Panc1 (cell line): ENCODE results near the gene GPR12. TPM values are rescaled to one million over a fixed set of nuclear protein-coding genes. Genes with fewer than 3 reads are reported as not detected.

Experiments
- ATAC-seq: fragments of 200-7000 bp; cut with Tn5 transposase; 2 replicates; pipeline ENCODE4 v1.9.1; 2020; ENCODE audit warnings: mild to moderate bottlenecking, moderate library complexity
- BruUV-seq: library from RNA; stranded (reverse); fragments of 400-500 nt; replicated peaks from 2 replicates; lab custom pipeline; 2021; lab: Mats Ljungman, UMichigan
- CTCF ChIA-PET: fragments of 300-600 bp; sonication (Branson Sonifier 250); formaldehyde crosslinking; loops from one replicate; lab custom pipeline; 2022; ENCODE audit warnings: antibody characterized with exemption; lab: Charles Lee
- POLR2A ChIA-PET: fragments of 300-600 bp; sonication (Branson Sonifier 250); formaldehyde crosslinking; loops from one replicate; lab custom pipeline; 2022; ENCODE audit warnings: antibody characterized with exemption; lab: Charles Lee
- DNase-seq: peaks from one replicate; pipeline ENCODE4 v3.0.0-alpha.2; 2010; ENCODE audit warnings: low read depth, low spot score
- H3K27ac ChIP-seq: 2 replicates; pipeline ENCODE4 v1.5.1; 2011; ENCODE audit warnings: mild to moderate bottlenecking, low read length, inconsistent platforms
- H3K27me3 ChIP-seq: fragments of 200-500 bp; sonication (Bioruptor generic); 2 replicates; pipeline ENCODE4 v1.6.0; 2014; ENCODE audit warnings: low read length, inconsistent platforms; ENCODE audit not compliant: control insufficient read depth, insufficient read depth
- H3K36me3 ChIP-seq: fragments of 200-500 bp; sonication (Bioruptor generic); 2 replicates; pipeline ENCODE4 v1.5.1; 2014; ENCODE audit warnings: inconsistent platforms, mild to moderate bottlenecking, low read length, moderate library complexity; ENCODE audit not compliant: control insufficient read depth, insufficient read depth
- H3K4me1 ChIP-seq: 2 replicates; pipeline ENCODE4 v1.5.1; 2011; ENCODE audit warnings: inconsistent platforms, mild to moderate bottlenecking, low read length, moderate library complexity; ENCODE audit not compliant: control insufficient read depth, insufficient read depth
- H3K4me3 ChIP-seq, 2 experiments: 2 replicates each; pipeline ENCODE4 v1.5.1; 2011 to 2012; ENCODE audit warnings: low read depth in 2 of 2, low read length in 2 of 2, mild to moderate bottlenecking in 2 of 2, inconsistent platforms in 1 of 2, moderate library complexity in 1 of 2
- H3K9me3 ChIP-seq: fragments of 200-500 bp; sonication (Bioruptor generic); 2 replicates; pipeline ENCODE4 v1.5.1; 2014; ENCODE audit warnings: low read depth, mild to moderate bottlenecking, inconsistent platforms, low read length, moderate library complexity; ENCODE audit not compliant: control insufficient read depth, insufficient read depth
- CTCF ChIP-seq: fragments of 450-650 bp; IDR thresholded peaks from 2 replicates; pipeline ENCODE4 v1.5.1; 2017; ENCODE audit warnings: mild to moderate bottlenecking
- POLR2AphosphoS5 ChIP-seq: IDR thresholded peaks from 2 replicates; pipeline ENCODE4 v1.6.1; 2012; ENCODE audit warnings: mild to moderate bottlenecking, low read depth, low read length, moderate library complexity
- REST ChIP-seq, 2 experiments: IDR thresholded peaks; 2 replicates each; pipeline ENCODE4 v1.6.1; 2011 to 2012; ENCODE audit warnings: low read depth in 2 of 2, control low read depth in 1 of 2, low read length in 1 of 2, mild to moderate bottlenecking in 1 of 2, moderate library complexity in 1 of 2; ENCODE audit not compliant: insufficient read depth in 1 of 2
- SIN3A ChIP-seq: IDR thresholded peaks from 2 replicates; pipeline ENCODE4 v1.6.1; 2012; ENCODE audit warnings: low read depth, mild to moderate bottlenecking, low read length, moderate library complexity, borderline replicate concordance; ENCODE audit not compliant: insufficient read depth
- TCF7L2 ChIP-seq: IDR thresholded peaks from 2 replicates; pipeline ENCODE4 v1.6.1; 2011; ENCODE audit warnings: mild to moderate bottlenecking, low read depth, low read length, inconsistent platforms
- in situ Hi-C: cut with HindIII; loops from 2 replicates; pipeline ENCODE4 v1.10.0; 2016; ENCODE audit warnings: low sequenced_read_pairs, low pct_unique_long_range_greater_than_20kb
- intact Hi-C: fragments of 100-400 bp; cut with micrococcal nuclease; formaldehyde crosslinking; loops from one replicate; pipeline ENCODE4 v1.10.0; 2022; ENCODE audit not compliant: unreplicated experiment
- total RNA-seq: library from RNA; stranded (reverse); gene quantifications from one replicate; pipeline ENCODE4 v1.2.1, GENCODE V29; 2021; ENCODE audit not compliant: unreplicated experiment

The GPR12 gene
- total RNA-seq, 1 experiment from 2014 or later: not detected

- Histone ChIP-seq H3K4me3 (no peak overlapping the region), H3K9me3 (no peaks in the 10 kb centered on the region), H3K27ac (no peak overlapping the region), H3K36me3 (no peaks in the 10 kb centered on the region), H3K4me1 (no peaks in the 10 kb centered on the region), H3K27me3 (peaks cover 4% of the 10 kb centered on the region; the same call in 1 of the 2 replicates)
- intact Hi-C loops (no loop called here), in situ Hi-C loops (no loop called here)
- ATAC-seq (no peak), DNase-seq (no peak)
- CTCF ChIA-PET: no interaction called here
- TF ChIP-seq CTCF (no peak), SIN3A (no peak)
- POLR2A ChIA-PET: no interaction called here
- BruUV-seq: no TSS peak
Measured at GRCh38 chr13:26779321-26779720, 18.7 kb upstream of the GPR12 start.

GRCh38 chr13:26772531-26772930 lies 11.9 kb upstream of the GPR12 start:
- TF ChIP-seq CTCF: no peak

GRCh38 chr13:26771796-26772195 lies 11.2 kb upstream of the GPR12 start:
- CTCF ChIA-PET: no interaction called here
- Histone ChIP-seq H3K27ac (no peak overlapping the region), H3K4me3 (no peak overlapping the region), H3K9me3 (no peaks in the 10 kb centered on the region), H3K27me3 (no peaks in the 10 kb centered on the region), H3K36me3 (no peaks in the 10 kb centered on the region), H3K4me1 (no peaks in the 10 kb centered on the region)
- intact Hi-C loops: no loop called here
- DNase-seq (no peak), ATAC-seq (no peak)
- no TSS peak for BruUV-seq
- TF ChIP-seq POLR2AphosphoS5: no peak
- no peak for TF ChIP-seq TCF7L2
- no peak for TF ChIP-seq REST (IDR thresholded peaks at IDR 0.05; ENCODE audit: insufficient read depth in 1 of 2, low read depth in 2 of 2, low read length in 1 of 2)
- POLR2A ChIA-PET: no interaction called here
- in situ Hi-C loops: no loop called here

More at GRCh38 chr13:26772531-26772930, 11.9 kb upstream of the GPR12 start:
- ChIA-PET POLR2A (no interaction called here), CTCF (no interaction called here)
- no peaks in the 10 kb centered on the region for H3K36me3 ChIP-seq
- H3K27me3 ChIP-seq: no peaks in the 10 kb centered on the region
- no TSS peak for BruUV-seq
- intact Hi-C loops: no loop called here
- H3K9me3 ChIP-seq: no peaks in the 10 kb centered on the region
- ATAC-seq (no peak), DNase-seq (no peak)
- no peaks in the 10 kb centered on the region for H3K4me1 ChIP-seq
- H3K27ac ChIP-seq: no peak overlapping the region
- H3K4me3 ChIP-seq: no peak overlapping the region
- in situ Hi-C loops: no loop called here
